Omental fat pad (tissue), 4 donors: ENCODE results near the gene GLRX5. TPM values are rescaled to one million over a fixed set of nuclear protein-coding genes. Genes with fewer than 3 reads are reported as not detected.

Source experiments
- ATAC-seq: fragments of 150-250 bp; one replicate; pipeline ENCODE4 v1.9.1; 2016; ENCODE audit warnings: mild to moderate bottlenecking, moderate library complexity; ENCODE audit not compliant: low FRiP score
- DNase-seq: peaks from one replicate; pipeline ENCODE4 v3.0.0-alpha.2; 2019; ENCODE audit warnings: low spot score
- total RNA-seq, 4 donors: library from RNA; depleted of rRNA; stranded (reverse); fragments of >200 nt; gene quantifications; one replicate each; pipeline ENCODE4 v1.1.0, GENCODE V29; 2016
- TF ChIP-seq, protein P1 (sequence below), 3 donors: fragments of 450-650 bp; IDR thresholded peaks; one replicate each; pipeline ENCODE4 v1.5.1; 2016 to 2017; ENCODE audit warnings: antibody characterized with exemption in 3 of 3, mild to moderate bottlenecking in 3 of 3, moderate library complexity in 2 of 3

GLRX5 gene
- total RNA-seq, 4 donors from 2014 or later = 25.5 to 36.8 (median 27.2) TPM

DNA sequence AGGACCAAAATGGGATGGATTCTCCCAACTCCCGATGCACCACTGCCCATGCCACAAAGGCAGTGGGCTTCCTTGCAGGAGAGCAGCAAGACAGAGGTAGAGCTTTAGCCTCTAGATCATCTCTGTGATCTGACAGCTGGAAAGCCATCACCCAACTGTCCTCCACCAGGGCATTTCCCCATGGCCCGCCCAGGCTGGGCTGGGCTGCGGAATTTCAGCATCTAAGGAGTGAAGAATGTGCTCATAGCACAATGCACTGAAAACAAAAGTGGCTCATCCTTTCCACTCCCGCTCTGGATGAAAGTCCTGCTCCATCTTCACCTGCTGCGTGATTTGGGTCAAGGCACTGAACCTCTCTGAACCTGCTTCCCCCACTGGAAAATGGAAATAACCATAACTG, 24.0 kb upstream of the GLRX5 start:
- no peak for DNase-seq
- TF ChIP-seq, protein P1, sequence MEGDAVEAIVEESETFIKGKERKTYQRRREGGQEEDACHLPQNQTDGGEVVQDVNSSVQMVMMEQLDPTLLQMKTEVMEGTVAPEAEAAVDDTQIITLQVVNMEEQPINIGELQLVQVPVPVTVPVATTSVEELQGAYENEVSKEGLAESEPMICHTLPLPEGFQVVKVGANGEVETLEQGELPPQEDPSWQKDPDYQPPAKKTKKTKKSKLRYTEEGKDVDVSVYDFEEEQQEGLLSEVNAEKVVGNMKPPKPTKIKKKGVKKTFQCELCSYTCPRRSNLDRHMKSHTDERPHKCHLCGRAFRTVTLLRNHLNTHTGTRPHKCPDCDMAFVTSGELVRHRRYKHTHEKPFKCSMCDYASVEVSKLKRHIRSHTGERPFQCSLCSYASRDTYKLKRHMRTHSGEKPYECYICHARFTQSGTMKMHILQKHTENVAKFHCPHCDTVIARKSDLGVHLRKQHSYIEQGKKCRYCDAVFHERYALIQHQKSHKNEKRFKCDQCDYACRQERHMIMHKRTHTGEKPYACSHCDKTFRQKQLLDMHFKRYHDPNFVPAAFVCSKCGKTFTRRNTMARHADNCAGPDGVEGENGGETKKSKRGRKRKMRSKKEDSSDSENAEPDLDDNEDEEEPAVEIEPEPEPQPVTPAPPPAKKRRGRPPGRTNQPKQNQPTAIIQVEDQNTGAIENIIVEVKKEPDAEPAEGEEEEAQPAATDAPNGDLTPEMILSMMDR (IDR thresholded peaks at IDR 0.05) = no peak
- ATAC-seq = no peak

DNA sequence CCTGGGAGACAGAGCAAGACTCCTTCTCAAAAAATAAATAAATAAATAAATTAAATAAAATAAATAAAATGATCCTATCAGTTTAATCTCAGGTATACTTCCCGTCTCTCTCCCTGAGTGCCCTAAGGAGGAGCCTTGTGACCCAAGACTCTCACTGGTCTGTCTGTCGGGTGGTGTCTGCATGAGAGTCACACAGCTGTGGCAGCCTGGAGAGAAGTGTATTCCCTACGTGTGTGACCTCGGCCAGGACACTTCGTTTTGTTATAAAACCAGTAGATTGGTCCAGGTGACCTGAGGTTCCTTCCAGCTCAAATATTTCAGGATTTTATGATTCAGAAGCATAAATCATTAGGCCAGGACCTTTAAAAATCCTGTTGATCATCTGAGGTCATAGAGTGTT, 23.2 kb upstream of the GLRX5 start:
- DNase-seq (no peak), ATAC-seq (no peak)
- TF ChIP-seq, protein P1 (IDR thresholded peaks at IDR 0.05) = no peak

DNA sequence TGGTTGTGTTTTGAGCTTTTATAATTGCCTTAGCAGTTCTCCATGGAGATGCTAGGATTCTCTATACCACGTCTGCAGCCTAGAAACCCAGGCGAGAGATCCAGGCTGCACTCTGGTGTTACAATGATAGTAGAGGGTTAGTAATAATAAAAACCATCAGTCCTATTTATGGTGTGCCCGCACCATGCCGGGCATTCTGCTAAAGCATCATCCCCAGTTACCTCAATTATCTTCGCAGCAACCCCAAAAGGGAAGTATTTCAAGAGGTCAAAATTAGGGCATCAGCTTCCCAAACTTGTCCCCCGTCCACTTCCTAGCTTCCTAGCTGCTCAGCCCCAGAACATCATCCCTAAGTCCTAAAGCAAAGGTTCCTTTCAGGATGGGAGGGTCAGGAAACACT, 21.6 kb upstream of the GLRX5 start:
- DNase-seq (peak; percentile 18), ATAC-seq (no peak)
- TF ChIP-seq, protein P1 (IDR thresholded peaks at IDR 0.05) = no peak

DNA sequence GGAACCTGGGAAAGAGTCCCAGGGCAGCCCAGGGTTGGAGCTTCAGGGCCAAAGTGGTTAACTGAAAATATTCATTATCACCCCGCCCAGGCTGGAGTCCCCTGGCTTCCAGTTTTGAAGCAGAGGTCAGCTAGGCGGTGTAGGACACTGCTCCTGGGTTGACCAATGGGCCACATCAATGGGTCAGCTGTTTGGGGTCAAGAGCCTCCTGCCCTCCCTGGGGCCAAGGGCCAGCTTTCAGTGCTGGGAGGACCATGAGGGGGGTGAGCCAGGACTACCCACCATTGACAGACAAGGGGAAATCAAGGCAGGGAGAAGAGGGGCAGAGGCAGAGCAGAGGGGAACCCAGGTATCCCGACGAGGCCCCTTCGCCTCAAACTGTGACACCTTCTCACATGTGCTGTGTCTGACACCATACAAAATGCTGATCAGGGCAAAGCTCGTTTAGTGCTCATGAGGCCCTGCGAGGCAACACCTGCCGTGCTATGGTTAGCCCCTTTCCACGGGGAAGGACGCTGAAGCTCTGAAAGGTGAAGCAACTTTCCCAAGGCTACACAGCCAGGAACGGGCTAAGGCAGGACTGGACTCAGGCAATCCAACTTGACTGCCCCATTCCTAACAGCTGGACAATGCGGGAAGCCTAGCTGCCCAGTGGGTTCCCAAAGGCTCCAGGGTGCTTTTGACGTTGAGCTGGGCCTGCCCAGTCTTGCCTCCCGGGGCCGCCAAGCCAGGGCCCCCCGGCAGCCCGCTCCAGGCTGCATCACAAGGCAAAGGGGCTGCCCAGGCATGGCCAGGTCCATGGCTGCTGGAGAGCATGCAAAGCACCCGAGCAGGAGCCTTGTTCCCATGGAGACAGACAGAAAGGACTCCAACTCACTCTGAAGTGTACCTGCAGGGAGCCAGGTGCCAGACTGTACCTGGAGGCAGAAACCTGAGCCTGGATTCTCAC, 20.4 kb upstream of the GLRX5 start:
- ATAC-seq (no peak), DNase-seq (no peak)
- TF ChIP-seq, protein P1 (IDR thresholded peaks at IDR 0.05) = no peak

DNA sequence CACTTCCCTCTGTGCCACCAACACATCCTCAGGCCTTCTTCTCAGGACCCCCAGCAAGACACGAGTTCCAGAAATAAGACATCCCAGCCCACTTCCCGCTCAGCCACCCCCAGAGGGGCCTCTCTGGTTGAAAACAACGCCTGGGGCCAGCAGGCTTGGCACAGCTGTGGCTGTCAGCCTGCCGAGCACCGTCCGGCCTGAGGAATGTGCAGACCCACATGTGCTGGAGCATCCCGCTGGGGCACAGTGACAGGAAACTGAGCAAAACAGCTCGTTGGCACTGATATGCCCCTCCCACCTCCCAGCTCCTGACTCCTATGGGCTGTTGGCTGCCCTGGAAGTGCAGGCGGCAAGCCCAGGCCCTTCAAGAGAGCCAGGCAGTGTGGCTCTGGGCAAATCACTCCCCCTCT, 19.8 kb upstream of the GLRX5 start:
- TF ChIP-seq, protein P1 (IDR thresholded peaks at IDR 0.05) = no peak
- no peak for DNase-seq
- ATAC-seq = no peak

DNA sequence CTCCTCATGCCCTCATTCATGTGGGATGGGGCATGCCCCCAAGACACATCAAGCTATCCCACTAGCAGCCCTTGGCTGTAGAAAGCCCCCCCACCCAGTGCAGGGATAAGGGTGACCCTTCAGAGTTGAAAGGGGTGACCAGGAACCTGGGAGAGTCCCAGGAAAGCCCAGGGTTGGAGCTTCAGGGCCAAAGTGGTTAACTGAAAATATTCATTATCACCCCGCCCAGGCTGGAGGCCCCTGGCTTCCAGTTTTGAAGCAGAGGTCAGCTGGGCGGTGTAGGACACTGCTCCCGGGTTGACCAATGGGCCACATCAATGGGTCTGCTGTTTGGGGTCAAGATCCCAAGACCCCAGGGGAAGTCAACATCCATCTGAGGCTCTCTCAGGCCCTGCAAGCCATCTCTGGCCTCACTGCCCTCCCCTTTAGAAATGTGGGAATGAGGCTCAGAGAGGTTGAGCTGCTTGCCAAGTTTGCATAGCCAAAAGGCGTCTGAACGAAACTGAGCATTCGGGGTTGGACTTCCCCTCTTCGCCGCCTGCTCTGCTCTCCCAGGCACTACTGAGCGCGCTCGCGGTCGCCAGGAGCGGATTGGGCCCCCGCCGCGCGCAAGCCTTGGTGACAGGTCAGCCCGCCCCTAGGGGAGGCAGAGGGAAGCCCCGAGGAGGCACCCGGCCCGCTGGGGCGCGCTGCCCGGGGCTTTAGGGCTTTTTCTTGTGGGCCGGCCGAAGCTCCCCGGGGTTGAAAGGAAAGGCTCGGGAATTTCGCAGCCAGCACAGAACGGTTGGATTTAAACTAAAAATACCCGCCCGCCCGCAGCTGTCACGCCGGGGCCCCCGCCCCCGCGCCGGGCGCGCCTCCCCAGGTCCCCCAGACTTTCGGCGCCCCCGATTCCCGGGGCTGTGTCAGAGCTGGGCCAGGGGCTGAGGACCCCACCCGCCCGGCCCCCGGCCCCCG, 19.0 kb upstream of the GLRX5 start:
- TF ChIP-seq, protein P1 (IDR thresholded peaks at IDR 0.05) = no peak
- ATAC-seq (peak; percentile 35), DNase-seq (no peak)
